Body of pancreas (tissue), 4 donors: ENCODE measurements around the gene DLX1. TPM values are rescaled to one million over a fixed set of nuclear protein-coding genes. Genes with fewer than 3 reads are reported as not detected.

Source experiments
- ATAC-seq: fragments of 150-250 bp; one replicate; pipeline ENCODE4 v1.9.1; 2016
- DNase-seq, 4 donors: peaks; one replicate each; pipeline ENCODE4 v3.0.0-alpha.2; 2019
- H3K27ac ChIP-seq, 4 donors: fragments of 200-600 bp; sonication (generic); 1 replicate in 3 of 4; 2 replicates in 1 of 4; pipeline versions ENCODE4 v1.5.1 to v1.6.1; 2016 to 2019; ENCODE audit warnings: mild to moderate bottlenecking in 1 of 4, mixed read lengths in 1 of 4, moderate library complexity in 1 of 4
- H3K27me3 ChIP-seq, 2 donors: fragments of 200-600 bp; sonication (generic); one replicate each; pipeline ENCODE4 v1.6.0; 2016; ENCODE audit warnings: mild to moderate bottlenecking in 1 of 2
- H3K36me3 ChIP-seq, 2 donors: fragments of 200-600 bp; sonication (generic); replicated peaks in 1 of 2; 2 replicates each; pipeline ENCODE4 v1.5.1; 2016; ENCODE audit warnings: low read depth in 2 of 2; ENCODE audit not compliant: insufficient read depth in 1 of 2
- H3K4me1 ChIP-seq: fragments of 200-600 bp; sonication (generic); one replicate; pipeline ENCODE4 v1.6.0; 2016
- H3K4me3 ChIP-seq, 2 donors: fragments of 200-600 bp; sonication (generic); 1 replicate in 1 of 2; 2 replicates in 1 of 2; pipeline ENCODE4 v1.5.1; 2016 to 2019
- H3K9me3 ChIP-seq, 3 donors: fragments of 200-600 bp; sonication (generic); 1 replicate in 2 of 3; 2 replicates in 1 of 3; pipeline ENCODE4 v1.5.1; 2016
- CTCF ChIP-seq, 7 experiments: fragments of 450-650 bp in 4 of 7; fragments of 200-600 bp in 3 of 7; sonication (generic) in 3 of 7; IDR thresholded peaks; one replicate each; pipeline ENCODE4 v1.5.1; 2016 to 2019; ENCODE audit warnings: antibody characterized with exemption in 7 of 7
- POLR2A ChIP-seq, 3 donors: fragments of 450-650 bp; IDR thresholded peaks; one replicate each; pipeline ENCODE4 v1.6.1; 2016; ENCODE audit warnings: antibody characterized with exemption in 3 of 3, mild to moderate bottlenecking in 2 of 3
- WGBS, 2 donors: methylation state at CpG; one replicate each; pipeline ENCODE4 v1.1.5; 2017; 5-methylcytosine and 5-hydroxymethylcytosine counted together
- intact Hi-C: fragments of 100-400 bp; cut with DNase I; formaldehyde crosslinking; loops from one replicate; pipeline ENCODE4 v1.15.1; 2023
- total RNA-seq, 2 donors: library from RNA; depleted of rRNA; stranded (reverse); fragments of >200 nt; gene quantifications; one replicate each; pipeline ENCODE4 v1.1.0, GENCODE V29; 2016

Gene DLX1
- total RNA-seq, 2 donors from 2014 or later: not detected

- Histone ChIP-seq H3K4me3 (no peak overlapping the region), H3K4me1 (no peaks in the 10 kb centered on the region), H3K27ac (no peak overlapping the region), H3K27me3 (no peaks in the 10 kb centered on the region), H3K9me3 (no peaks in the 10 kb centered on the region), H3K36me3 (no peaks in the 10 kb centered on the region)
- ATAC-seq: no peak
- TF ChIP-seq CTCF (IDR thresholded peaks at IDR 0.05) (no peak), POLR2A (IDR thresholded peaks at IDR 0.05) (no peak)
- intact Hi-C loops: no loop called here
- DNase-seq: no peak
- WGBS, 2 donors: 79 to 80% methylated on average over 5 of the region's 5 CpGs
These were observed 30.8 kb downstream of the DLX1 start for GRCh38 chr2:172116107-172116506.

- Histone ChIP-seq H3K4me1 (no peaks in the 10 kb centered on the region), H3K9me3 (no peaks in the 10 kb centered on the region), H3K36me3 (no peaks in the 10 kb centered on the region), H3K4me3 (no peak overlapping the region), H3K27me3 (no peaks in the 10 kb centered on the region), H3K27ac (no peak overlapping the region)
- ATAC-seq: no peak
- TF ChIP-seq POLR2A (IDR thresholded peaks at IDR 0.05) (no peak), CTCF (IDR thresholded peaks at IDR 0.05) (no peak)
- no peak for DNase-seq
- intact Hi-C loops: no loop called here
These were observed 33.8 kb downstream of the DLX1 start for GRCh38 chr2:172119089-172119488.

GRCh38 chr2:172120118-172120517 lies 34.8 kb downstream of the DLX1 start:
- DNase-seq (no peak), ATAC-seq (no peak)
- no peak overlapping the region for H3K27ac ChIP-seq
- no peaks in the 10 kb centered on the region for H3K4me1 ChIP-seq
- TF ChIP-seq POLR2A (IDR thresholded peaks at IDR 0.05) (no peak), CTCF (IDR thresholded peaks at IDR 0.05) (no peak)
- 24 to 30% methylated on average over 2 of the region's 2 CpGs for WGBS, 2 donors
- no peaks in the 10 kb centered on the region for H3K9me3 ChIP-seq
- intact Hi-C loops: no loop called here
- no peaks in the 10 kb centered on the region for H3K36me3 ChIP-seq
- no peaks in the 10 kb centered on the region for H3K27me3 ChIP-seq
- no peak overlapping the region for H3K4me3 ChIP-seq

GRCh38 chr2:172128484-172128883 lies 43.2 kb downstream of the DLX1 start:
- intact Hi-C loops: no loop called here
- ATAC-seq: no peak
- DNase-seq: no peak

More at GRCh38 chr2:172128484-172128883, 43.2 kb downstream of the DLX1 start:
- no peak overlapping the region for H3K27ac ChIP-seq
- no peaks in the 10 kb centered on the region for H3K36me3 ChIP-seq
- no peaks in the 10 kb centered on the region for H3K27me3 ChIP-seq
- no peak overlapping the region for H3K4me3 ChIP-seq
- no peak for TF ChIP-seq POLR2A (IDR thresholded peaks at IDR 0.05)
- TF ChIP-seq CTCF (IDR thresholded peaks at IDR 0.05): no peak
- no peaks in the 10 kb centered on the region for H3K9me3 ChIP-seq
- no peaks in the 10 kb centered on the region for H3K4me1 ChIP-seq
